Endothelial cell (in vitro differentiated cells): Measurements from ENCODE around the gene CCDC9B. TPM values are rescaled to one million over a fixed set of nuclear protein-coding genes. Genes with fewer than 3 reads are reported as not detected.

Experiments
- DNase-seq: peaks from one replicate; pipeline ENCODE4 v3.0.0; 2021; ENCODE audit warnings: low spot score
- H3K27ac Mint-ChIP-seq: one replicate; pipeline ENCODE4 v1.8.0; 2021; ENCODE audit warnings: mixed read lengths, inconsistent platforms; ENCODE audit not compliant: unreplicated experiment
- H3K27me3 Mint-ChIP-seq: one replicate; pipeline ENCODE4 v1.8.0; 2021; ENCODE audit warnings: mild to moderate bottlenecking, moderate library complexity, mixed read lengths, inconsistent platforms; ENCODE audit not compliant: unreplicated experiment
- H3K36me3 Mint-ChIP-seq: one replicate; pipeline ENCODE4 v1.8.0; 2021; ENCODE audit warnings: mild to moderate bottlenecking, low read depth, mixed read lengths, inconsistent platforms; ENCODE audit not compliant: unreplicated experiment
- H3K4me1 Mint-ChIP-seq: one replicate; pipeline ENCODE4 v1.8.0; 2021; ENCODE audit warnings: mild to moderate bottlenecking, mixed read lengths, inconsistent platforms; ENCODE audit not compliant: unreplicated experiment
- H3K4me3 Mint-ChIP-seq: one replicate; pipeline ENCODE4 v1.8.0; 2021; ENCODE audit warnings: mild to moderate bottlenecking, mixed read lengths, inconsistent platforms; ENCODE audit not compliant: unreplicated experiment
- H3K9me3 Mint-ChIP-seq: one replicate; pipeline ENCODE4 v1.8.0; 2021; ENCODE audit warnings: mixed read lengths, inconsistent platforms; ENCODE audit not compliant: unreplicated experiment
- total RNA-seq: library from RNA; stranded (reverse); fragmentation: NEBNext Ultra II Directional; extraction: Animal tissue kit (Norgen Biotek cat#: 25700); gene quantifications from one replicate; pipeline ENCODE4 v1.2.1, GENCODE V29; 2021; ENCODE audit not compliant: unreplicated experiment
- TF ChIP-seq, protein P1 (sequence below): fragments of 200-600 bp; sonication (generic); IDR thresholded peaks from one replicate; pipeline ENCODE4 v1.5.0; 2021; ENCODE audit warnings: antibody characterized with exemption; ENCODE audit not compliant: unreplicated experiment

The CCDC9B gene
- total RNA-seq, 1 donor from 2014 or later = 0.92 TPM

GRCh38 chr15:40320931-40321371 lies 19.8 kb downstream of the CCDC9B start:
- Mint-ChIP-seq H3K27me3 (peaks cover 19% of the 10 kb centered on the region), H3K9me3 (no peaks in the 10 kb centered on the region), H3K27ac (no peak overlapping the region), H3K36me3 (no peaks in the 10 kb centered on the region), H3K4me3 (no peak overlapping the region), H3K4me1 (peaks cover 23% of the 10 kb centered on the region)
- TF ChIP-seq, protein P1, sequence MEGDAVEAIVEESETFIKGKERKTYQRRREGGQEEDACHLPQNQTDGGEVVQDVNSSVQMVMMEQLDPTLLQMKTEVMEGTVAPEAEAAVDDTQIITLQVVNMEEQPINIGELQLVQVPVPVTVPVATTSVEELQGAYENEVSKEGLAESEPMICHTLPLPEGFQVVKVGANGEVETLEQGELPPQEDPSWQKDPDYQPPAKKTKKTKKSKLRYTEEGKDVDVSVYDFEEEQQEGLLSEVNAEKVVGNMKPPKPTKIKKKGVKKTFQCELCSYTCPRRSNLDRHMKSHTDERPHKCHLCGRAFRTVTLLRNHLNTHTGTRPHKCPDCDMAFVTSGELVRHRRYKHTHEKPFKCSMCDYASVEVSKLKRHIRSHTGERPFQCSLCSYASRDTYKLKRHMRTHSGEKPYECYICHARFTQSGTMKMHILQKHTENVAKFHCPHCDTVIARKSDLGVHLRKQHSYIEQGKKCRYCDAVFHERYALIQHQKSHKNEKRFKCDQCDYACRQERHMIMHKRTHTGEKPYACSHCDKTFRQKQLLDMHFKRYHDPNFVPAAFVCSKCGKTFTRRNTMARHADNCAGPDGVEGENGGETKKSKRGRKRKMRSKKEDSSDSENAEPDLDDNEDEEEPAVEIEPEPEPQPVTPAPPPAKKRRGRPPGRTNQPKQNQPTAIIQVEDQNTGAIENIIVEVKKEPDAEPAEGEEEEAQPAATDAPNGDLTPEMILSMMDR = peak; percentile 87
- DNase-seq = no peak

- no peaks in the 10 kb centered on the region for H3K36me3 Mint-ChIP-seq
- H3K9me3 Mint-ChIP-seq = no peaks in the 10 kb centered on the region
- TF ChIP-seq, protein P1 = no peak
- H3K4me1 Mint-ChIP-seq = peaks cover 23% of the 10 kb centered on the region
- DNase-seq = no peak
- no peak overlapping the region for H3K27ac Mint-ChIP-seq
- peaks cover 22% of the 10 kb centered on the region for H3K27me3 Mint-ChIP-seq
- H3K4me3 Mint-ChIP-seq = no peak overlapping the region
Measured at GRCh38 chr15:40320409-40320808, 20.3 kb downstream of the CCDC9B start.

DNA sequence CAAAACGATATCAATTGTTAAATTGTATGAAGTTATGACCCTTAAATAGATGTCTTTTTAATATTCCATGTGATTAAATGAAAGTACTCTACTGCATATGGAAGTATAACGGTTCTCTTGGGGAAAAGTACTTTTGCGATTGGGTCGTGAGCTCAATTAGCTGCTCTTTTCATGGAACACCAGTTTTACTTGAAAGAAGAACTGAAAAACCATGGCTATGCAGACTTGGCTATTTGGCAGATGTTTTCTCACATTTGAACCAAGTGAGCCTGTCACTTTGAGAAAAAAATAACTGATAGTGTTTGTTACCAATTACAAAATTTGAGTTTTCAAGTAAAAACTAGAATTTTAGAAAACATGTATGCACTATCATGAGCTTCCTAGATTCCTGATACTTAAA lies 23.2 kb downstream of the CCDC9B start:
- TF ChIP-seq, protein P1 = no peak
- H3K4me3 Mint-ChIP-seq = no peak overlapping the region
- no peaks in the 10 kb centered on the region for H3K9me3 Mint-ChIP-seq
- H3K27ac Mint-ChIP-seq = no peak overlapping the region
- H3K4me1 Mint-ChIP-seq = peaks cover 30% of the 10 kb centered on the region
- H3K27me3 Mint-ChIP-seq = peaks cover 23% of the 10 kb centered on the region
- no peaks in the 10 kb centered on the region for H3K36me3 Mint-ChIP-seq
- DNase-seq = no peak

DNA sequence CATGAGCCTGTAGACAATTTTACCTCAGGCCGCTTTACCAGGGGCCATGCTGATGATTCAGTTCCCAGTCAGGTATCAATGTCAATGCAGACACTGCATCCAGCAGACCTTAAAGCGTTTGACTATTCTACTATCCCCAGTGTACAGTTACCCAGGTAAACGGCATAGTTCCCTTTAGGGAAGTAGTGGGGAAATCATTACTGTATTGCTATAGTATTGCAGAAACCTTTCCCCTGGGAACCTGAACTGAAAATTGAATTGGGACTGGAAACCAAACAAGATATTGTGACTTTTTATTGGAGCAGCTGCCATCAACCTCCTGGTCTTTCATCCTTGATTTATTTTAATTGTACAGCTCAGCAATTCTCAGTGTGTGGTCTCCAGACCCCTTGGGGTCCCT lies 23.8 kb downstream of the CCDC9B start:
- Mint-ChIP-seq H3K4me3 (no peak overlapping the region), H3K9me3 (no peaks in the 10 kb centered on the region), H3K4me1 (peaks cover 26% of the 10 kb centered on the region), H3K27ac (no peak overlapping the region), H3K27me3 (peaks cover 18% of the 10 kb centered on the region), H3K36me3 (no peaks in the 10 kb centered on the region)
- DNase-seq = no peak
- TF ChIP-seq, protein P1 = no peak

- Mint-ChIP-seq H3K4me3 (no peak overlapping the region), H3K27me3 (peaks cover 9% of the 10 kb centered on the region), H3K36me3 (no peaks in the 10 kb centered on the region), H3K9me3 (no peaks in the 10 kb centered on the region), H3K27ac (no peak overlapping the region), H3K4me1 (peaks cover 25% of the 10 kb centered on the region)
- TF ChIP-seq, protein P1 = no peak
- no peak for DNase-seq
Measured at GRCh38 chr15:40314723-40315276, 25.9 kb downstream of the CCDC9B start.
